ENCODE measurements around the gene KCNJ10.
"Not testable (repeated sequence)": the region's sequence is repeated elsewhere in the genome, so short reads cannot be mapped to it uniquely, and the experiment has no call there.

KCNJ10 gene

GRCh38 chr1:160069460-160070231 lies at the start of gene KCNJ10:
TSS of gene KCNJ10 (minus strand) at chr1:160070160. CDS start at chr1:160042532, 27,628 bp downstream.
- DNase-seq = no peak

GRCh38 chr1:160118928-160119327 lies 49.0 kb upstream of the KCNJ10 start:
- no peak for DNase-seq

- DNase-seq = peak; percentile 86
These were observed 47.8 kb upstream of the KCNJ10 start for GRCh38 chr1:160117709-160118183.

GRCh38 chr1:160117300-160117699 lies 47.3 kb upstream of the KCNJ10 start:
- DNase-seq = no peak

- DNase-seq = no peak
These were observed 46.6 kb upstream of the KCNJ10 start for GRCh38 chr1:160116283-160117147.

GRCh38 chr1:160115545-160116282 lies 45.8 kb upstream of the KCNJ10 start, which contains the start of gene ATP1A2:
TSS of gene ATP1A2 (plus strand) at chr1:160115759. CDS start at chr1:160115862, 103 bp downstream.
- DNase-seq = peak; percentile 65

GRCh38 chr1:160114085-160114484 lies 44.1 kb upstream of the KCNJ10 start:
- no peak for DNase-seq

GRCh38 chr1:160113407-160113806 lies 43.4 kb upstream of the KCNJ10 start:
- no peak for DNase-seq

GRCh38 chr1:160112357-160112756 lies 42.4 kb upstream of the KCNJ10 start:
- DNase-seq = peak; percentile 73

GRCh38 chr1:160111462-160111861 lies 41.5 kb upstream of the KCNJ10 start:
- DNase-seq = not testable (repeated sequence)

GRCh38 chr1:160109686-160110085 lies 39.7 kb upstream of the KCNJ10 start:
- DNase-seq = no peak

- peak; percentile 66 for DNase-seq
These were observed 39.1 kb upstream of the KCNJ10 start for GRCh38 chr1:160108888-160109662.

GRCh38 chr1:160107512-160107911 lies 37.6 kb upstream of the KCNJ10 start:
- no peak for DNase-seq

GRCh38 chr1:160105155-160105554 lies 35.2 kb upstream of the KCNJ10 start:
- DNase-seq = no peak

- DNase-seq = no peak
These were observed 34.5 kb upstream of the KCNJ10 start for GRCh38 chr1:160104486-160104885.

- no peak for DNase-seq
These were observed 33.9 kb upstream of the KCNJ10 start for GRCh38 chr1:160103658-160104408.

- DNase-seq = no peak
These were observed 32.0 kb upstream of the KCNJ10 start for GRCh38 chr1:160101717-160102522.

- peak; percentile 85 for DNase-seq
These were observed 31.2 kb upstream of the KCNJ10 start for GRCh38 chr1:160101037-160101716.

- DNase-seq = no peak
These were observed 29.9 kb upstream of the KCNJ10 start for GRCh38 chr1:160099716-160100375.

Data from femur (tissue), 1 donor.